GM21737 (cell line): ENCODE measurements around the gene AGTRAP.

ENCODE experiments used
- ATAC-seq: cut with Tn5 transposase; IDR thresholded peaks from one replicate; pipeline ENCODE4 v1.9.1; 2021; ENCODE audit warnings: mild to moderate bottlenecking, moderate library complexity; ENCODE audit not compliant: unreplicated experiment

Gene AGTRAP

GRCh38 chr1:11780380-11781147, 44.6 kb downstream of the AGTRAP start:
- ATAC-seq: no peak

DNA sequence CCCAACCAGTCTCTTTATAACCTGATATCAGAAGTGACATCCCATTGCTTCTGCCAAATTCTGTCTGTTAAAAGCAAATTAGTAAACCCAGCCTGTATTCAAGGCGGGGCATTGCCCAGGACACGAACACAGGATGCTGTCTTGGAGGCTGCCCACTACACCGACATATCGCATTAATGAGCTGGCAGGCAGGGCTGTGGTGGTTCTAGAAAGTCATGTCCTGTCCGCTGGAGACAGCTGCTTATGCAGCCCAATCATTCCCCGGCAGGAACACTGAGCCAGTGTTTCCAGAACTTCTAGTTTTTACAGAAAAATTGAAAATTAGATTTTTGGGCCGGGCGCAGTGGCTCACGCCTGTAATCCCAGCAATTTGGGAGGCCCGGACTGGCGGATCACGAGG, 45.4 kb downstream of the AGTRAP start:
- no peak for ATAC-seq

- ATAC-seq: no peak
Observed at GRCh38 chr1:11782127-11782708, 46.3 kb downstream of the AGTRAP start.

DNA sequence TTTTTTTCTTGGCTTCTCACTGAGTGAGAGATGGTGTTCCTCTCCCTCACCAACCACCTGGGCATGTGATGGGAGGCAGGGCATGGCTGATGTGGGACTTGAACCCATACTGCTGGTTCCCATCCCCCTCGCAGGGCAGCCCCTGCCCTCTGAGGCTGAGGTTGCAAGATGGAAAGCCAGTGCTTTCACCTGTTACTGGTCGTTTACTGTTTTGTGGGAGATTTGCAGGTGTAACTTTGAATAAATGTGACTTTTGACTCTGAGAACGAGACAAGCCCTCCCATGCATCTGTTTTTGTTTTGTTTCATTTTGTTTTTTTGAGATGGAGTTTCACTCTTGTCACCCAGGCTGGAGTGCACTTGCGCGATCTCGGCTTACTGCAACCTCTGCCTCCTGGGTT, 47.6 kb downstream of the AGTRAP start:
- no peak for ATAC-seq

DNA sequence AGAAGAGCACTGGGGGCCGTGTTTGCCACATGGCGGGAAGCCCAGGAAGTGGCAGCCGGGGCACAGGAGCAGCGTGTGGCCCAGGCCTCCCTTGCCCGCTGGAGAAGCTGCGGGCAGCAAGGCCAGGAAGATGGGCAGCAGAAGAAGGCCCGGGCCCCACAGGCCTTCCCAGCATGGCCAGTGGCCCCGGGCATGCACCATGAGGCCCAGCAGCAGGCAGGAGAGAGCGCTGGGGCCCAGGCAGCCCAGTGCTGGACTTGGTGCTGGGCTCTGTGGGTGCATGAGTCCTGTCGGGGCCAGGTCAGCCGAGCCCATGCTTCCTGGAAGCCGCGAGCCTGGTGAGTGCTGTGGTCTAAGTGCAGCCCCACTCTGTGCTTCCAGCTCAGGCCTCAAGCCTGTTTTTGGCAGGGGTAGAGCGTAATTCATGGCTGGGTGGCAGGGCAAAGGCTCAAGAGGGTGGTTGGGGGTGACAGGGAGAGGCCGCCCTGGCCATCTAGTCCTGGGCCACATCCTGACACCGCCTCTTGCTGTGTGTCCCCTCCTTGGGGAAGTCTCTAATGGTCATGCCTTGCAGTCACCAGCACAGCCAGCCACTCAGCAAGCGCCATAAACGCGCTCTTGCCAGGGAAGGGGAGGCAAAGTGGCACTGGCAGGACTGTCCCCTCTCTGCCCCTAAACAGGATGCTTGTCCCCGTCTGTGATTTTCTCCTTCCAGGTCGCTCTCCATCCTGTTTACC, 48.5 kb downstream of the AGTRAP start:
- ATAC-seq: no peak

GRCh38 chr1:11784993-11785769, 49.2 kb downstream of the AGTRAP start:
- ATAC-seq: no peak

- no peak for ATAC-seq
Observed at GRCh38 chr1:11786168-11786567, 50.2 kb downstream of the AGTRAP start.

DNA sequence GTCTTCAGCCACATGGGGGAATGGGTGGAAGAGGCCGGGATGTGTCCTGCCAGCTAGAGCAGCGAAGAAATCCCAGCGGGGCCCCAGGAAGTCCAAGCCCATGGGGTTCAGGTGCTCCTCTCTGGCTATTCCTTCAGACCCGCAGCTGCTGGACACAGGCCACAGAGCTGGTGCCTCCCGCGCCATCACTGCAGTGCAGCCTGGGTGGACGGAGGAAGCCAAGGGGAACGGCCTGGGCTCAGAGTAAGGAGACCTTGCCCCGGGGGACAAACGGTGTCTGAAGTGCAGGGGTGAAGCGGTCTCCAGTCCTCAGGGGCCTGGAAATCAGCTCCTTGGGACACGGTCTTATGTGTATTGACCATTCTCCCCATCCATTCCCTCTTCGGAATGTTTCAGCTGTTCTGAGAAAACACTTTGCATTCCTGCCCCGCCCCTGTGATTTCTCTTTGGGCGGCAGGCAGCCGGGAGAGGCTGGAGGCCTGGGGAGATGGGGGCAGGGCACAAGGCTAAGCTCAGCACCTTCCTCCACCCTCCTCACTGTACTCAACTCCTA, 51.4 kb downstream of the AGTRAP start:
- no peak for ATAC-seq

DNA sequence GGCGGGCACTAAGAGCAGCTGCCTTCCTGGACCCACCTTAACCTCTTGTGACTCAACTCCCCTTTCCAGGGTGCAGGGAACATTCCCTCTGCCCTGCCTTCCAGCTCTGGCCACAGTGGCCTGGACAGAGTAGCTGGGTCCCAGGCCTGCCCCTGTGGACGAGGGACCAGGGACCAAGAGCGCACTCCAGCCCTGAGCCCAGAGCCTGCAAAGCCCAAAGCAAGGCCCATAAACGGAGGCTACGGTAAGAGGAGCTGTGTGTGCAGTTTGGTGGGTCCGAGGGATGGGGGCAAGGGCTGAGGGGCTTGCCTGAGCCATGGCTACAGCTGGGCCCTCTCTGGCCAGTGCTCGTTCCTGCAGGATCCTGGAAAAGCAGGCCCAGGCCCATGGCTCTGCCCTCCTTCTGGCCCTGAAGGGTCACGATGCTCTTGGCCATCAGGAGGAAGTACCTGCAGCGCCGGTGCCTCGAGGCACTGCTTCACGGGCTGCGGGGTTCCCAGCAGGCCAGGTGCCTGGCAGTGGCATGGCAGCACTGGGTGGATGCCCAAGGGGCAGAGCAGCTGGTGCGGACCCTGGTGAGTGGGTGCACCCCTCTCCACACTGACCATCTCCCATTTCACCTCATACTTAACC, 52.0 kb downstream of the AGTRAP start:
- ATAC-seq: no peak

- no peak for ATAC-seq
Observed at GRCh38 chr1:11788549-11789053, 52.7 kb downstream of the AGTRAP start.

DNA sequence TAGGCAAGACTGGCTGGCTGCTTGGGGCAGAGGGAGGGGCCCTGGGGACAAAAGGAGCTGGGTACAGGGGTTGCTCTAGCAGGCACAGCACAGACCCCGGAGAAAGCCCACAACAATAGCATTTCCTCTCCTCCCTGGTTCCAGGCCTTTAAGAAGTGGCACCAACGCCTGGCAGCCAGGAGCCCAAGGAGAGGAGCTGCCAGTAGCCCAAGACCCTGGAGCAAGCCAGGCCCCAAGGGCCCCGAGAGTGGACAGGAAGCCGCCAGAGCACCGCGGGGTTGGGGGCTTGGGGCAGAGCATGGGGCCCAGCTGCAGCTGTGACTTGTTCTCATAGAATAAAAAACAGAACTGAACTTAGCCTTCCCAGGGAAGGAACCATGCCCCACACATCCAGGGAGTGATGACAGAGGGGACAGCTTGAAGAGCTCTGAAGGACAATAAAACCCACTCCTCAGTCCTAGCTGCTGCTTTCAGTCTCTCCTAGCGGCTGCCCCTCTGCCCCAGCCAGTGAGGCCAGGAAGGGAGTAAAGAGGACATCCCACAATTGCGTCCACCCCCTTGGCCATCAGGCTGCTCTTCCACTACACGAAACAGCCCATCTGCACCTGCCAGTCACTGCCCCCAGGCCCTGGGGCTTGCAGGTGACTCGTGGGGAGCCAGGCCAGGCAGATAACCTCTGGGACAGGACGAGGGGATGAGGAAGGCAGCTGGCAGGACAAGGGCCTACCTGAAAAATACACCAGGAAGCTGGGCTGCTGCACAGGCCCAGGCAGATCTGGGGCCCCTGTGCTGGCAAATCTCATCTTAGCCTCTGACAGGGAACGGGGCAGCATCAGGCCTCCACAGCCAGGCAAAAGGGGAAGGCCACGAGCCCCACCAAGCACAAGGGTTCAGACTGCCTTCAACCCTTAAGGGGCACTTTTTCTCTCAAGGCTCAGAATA, 53.5 kb downstream of the AGTRAP start:
- no peak for ATAC-seq

- no peak for ATAC-seq
Observed at GRCh38 chr1:11790101-11790879, 54.4 kb downstream of the AGTRAP start.

DNA sequence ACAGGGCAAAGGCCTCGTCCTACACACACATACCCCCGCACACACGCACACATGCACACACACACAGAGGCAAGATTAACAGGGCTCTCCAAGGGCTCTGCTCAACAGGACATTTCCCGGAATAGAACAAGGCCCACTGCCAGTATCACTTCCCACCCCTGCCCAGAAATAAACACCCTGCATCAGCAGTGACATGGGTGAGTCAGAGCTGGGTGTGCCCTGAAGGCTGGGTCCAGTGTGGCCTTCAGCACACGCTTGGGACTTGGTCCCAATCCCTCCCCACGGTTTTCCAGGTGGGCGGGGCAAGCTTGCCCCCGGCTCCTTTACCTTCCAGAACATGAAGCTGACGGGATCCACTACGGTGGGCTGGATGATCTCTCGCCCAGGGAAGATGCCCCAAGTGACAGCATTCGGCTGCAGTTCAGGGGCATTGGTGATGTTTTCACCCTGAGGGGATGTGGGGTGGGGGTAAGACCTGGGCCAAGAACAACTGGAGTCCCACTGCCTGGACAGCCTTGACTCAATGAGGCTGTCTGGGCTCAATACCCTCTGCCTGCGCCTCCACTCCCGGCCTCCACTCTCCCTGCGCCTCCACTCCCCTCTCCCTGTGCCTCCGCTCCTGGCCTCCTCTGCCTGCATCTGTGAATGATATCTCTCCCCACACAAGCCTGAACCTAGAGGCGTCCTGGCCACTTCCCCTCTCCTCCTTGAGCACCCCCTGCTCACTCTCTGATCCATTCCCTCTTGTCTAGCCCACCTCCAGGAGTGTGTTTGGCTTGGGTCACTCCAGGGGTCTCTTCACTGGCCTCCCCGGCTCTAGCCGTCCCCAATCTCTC, 55.2 kb downstream of the AGTRAP start:
- ATAC-seq: no peak

GRCh38 chr1:11792106-11792505, 56.2 kb downstream of the AGTRAP start:
- ATAC-seq: no peak

- ATAC-seq: no peak
Observed at GRCh38 chr1:11793819-11794218, 57.9 kb downstream of the AGTRAP start.

DNA sequence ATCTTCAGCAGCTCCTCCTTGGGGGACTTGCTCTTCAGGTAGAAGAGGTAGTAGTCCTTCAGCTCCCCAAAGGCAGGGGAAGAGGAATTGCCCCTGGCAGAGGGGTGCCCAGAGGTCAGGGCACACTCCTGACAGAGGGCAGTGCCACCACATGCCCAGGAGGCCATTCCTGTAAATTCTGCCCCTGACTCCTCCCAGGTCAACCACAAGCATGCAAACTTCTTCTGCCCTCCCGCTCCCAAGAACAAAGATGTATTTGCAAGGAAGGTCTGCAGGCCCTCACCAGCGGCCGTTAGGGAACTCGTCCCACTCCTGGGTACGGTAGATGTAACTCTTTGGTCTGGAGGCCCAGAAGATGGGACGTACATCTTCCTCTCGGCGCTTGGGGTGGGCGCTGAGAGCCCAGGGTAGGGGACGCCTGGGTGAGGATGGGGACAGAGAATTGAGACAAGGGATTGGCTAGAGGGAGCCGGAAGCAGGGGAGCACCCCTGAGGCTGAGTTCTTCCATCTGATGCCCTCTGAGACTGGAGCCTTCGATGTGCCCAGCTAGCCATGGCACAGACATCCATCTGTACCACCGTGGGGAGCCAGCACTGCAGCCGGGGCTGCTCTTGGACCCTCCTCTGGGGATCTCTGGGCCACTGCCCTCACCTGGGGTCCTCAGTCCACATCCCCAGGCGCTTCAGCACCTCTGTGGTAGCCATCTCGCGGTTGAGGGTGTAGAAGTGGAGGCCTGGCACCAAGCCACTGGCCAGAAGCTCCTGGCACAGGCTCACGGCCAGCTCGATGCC, 58.7 kb downstream of the AGTRAP start:
- ATAC-seq: no peak
